Amniotic epithelial cell (primary cell): Measurements from ENCODE around the gene EEF2KMT.

Experiments used
- DNase-seq: peaks from one replicate; pipeline ENCODE4 v3.0.0-alpha.2; 2010; ENCODE audit warnings: low read depth

EEF2KMT gene

GRCh38 chr16:5041600-5042133 lies 55.9 kb downstream of the EEF2KMT start:
- DNase-seq = peak; percentile 82

GRCh38 chr16:5040451-5040850 lies 57.1 kb downstream of the EEF2KMT start:
- no peak for DNase-seq

- no peak for DNase-seq
Observed at GRCh38 chr16:5036228-5037156, 61.1 kb downstream of the EEF2KMT start.

GRCh38 chr16:5035909-5036227 lies 61.7 kb downstream of the EEF2KMT start:
- DNase-seq = no peak
